Liver (tissue), 3 donors: Measurements from ENCODE around the gene PRDM1.

Experiments
- CTCF ChIP-seq: fragments of 150-350 bp; IDR thresholded peaks from 2 replicates; pipeline ENCODE4 v1.5.1; 2017; ENCODE audit warnings: improper control_type of control experiment, low read depth, low read length; ENCODE audit not compliant: missing input control
- FOXA1 ChIP-seq: IDR thresholded peaks from 2 replicates; pipeline ENCODE4 v1.6.1; 2016; ENCODE audit warnings: antibody characterized with exemption
- JUND ChIP-seq, 2 donors: IDR thresholded peaks; 2 replicates each; pipeline ENCODE4 v1.6.1; 2016; ENCODE audit warnings: antibody characterized with exemption in 2 of 2
- NR2F2 ChIP-seq: IDR thresholded peaks from 2 replicates; pipeline ENCODE4 v1.6.1; 2016; ENCODE audit warnings: antibody characterized with exemption
- TAF1 ChIP-seq: conservative IDR thresholded peaks from 2 replicates; pipeline ENCODE4 v1.6.1; 2016; ENCODE audit warnings: antibody characterized with exemption, mild to moderate bottlenecking
- TF ChIP-seq, protein P1 (sequence below): IDR thresholded peaks from 2 replicates; pipeline ENCODE4 v1.6.1; 2016; ENCODE audit warnings: antibody characterized with exemption, mild to moderate bottlenecking
- TF ChIP-seq, protein P2 (sequence below): IDR thresholded peaks from 2 replicates; pipeline ENCODE4 v1.6.1; 2016; ENCODE audit warnings: antibody characterized with exemption
- TF ChIP-seq, protein P3 (sequence below): IDR thresholded peaks from 2 replicates; pipeline ENCODE4 v1.6.1; 2016; ENCODE audit warnings: antibody characterized with exemption
- donor health status: healthy.
- donor health status: healthy.

DNA sequence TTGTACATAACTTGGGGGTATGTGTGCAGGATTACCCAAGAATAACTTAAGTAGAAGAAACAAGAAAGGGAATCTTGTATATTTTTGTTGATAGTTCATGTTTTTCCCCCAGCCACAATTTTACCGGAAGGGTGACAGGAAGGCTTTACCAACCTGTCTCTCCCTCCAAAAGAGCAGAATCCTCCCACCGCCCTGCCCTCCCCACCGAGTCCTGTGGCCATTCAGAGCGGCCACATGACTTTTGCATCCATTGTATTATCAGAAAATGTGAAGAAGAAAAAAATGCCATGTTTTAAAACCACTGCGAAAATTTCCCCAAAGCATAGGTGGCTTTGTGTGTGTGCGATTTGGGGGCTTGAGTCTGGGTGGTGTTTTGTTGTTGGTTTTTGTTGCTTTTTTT is 22.0 kb downstream of the PRDM1 start:
- TF ChIP-seq CTCF (no peak), NR2F2 (no peak), FOXA1 (no peak), JUND (IDR thresholded peaks at IDR 0.05) (no peak), TAF1 (no peak)
- TF ChIP-seq, protein P1, sequence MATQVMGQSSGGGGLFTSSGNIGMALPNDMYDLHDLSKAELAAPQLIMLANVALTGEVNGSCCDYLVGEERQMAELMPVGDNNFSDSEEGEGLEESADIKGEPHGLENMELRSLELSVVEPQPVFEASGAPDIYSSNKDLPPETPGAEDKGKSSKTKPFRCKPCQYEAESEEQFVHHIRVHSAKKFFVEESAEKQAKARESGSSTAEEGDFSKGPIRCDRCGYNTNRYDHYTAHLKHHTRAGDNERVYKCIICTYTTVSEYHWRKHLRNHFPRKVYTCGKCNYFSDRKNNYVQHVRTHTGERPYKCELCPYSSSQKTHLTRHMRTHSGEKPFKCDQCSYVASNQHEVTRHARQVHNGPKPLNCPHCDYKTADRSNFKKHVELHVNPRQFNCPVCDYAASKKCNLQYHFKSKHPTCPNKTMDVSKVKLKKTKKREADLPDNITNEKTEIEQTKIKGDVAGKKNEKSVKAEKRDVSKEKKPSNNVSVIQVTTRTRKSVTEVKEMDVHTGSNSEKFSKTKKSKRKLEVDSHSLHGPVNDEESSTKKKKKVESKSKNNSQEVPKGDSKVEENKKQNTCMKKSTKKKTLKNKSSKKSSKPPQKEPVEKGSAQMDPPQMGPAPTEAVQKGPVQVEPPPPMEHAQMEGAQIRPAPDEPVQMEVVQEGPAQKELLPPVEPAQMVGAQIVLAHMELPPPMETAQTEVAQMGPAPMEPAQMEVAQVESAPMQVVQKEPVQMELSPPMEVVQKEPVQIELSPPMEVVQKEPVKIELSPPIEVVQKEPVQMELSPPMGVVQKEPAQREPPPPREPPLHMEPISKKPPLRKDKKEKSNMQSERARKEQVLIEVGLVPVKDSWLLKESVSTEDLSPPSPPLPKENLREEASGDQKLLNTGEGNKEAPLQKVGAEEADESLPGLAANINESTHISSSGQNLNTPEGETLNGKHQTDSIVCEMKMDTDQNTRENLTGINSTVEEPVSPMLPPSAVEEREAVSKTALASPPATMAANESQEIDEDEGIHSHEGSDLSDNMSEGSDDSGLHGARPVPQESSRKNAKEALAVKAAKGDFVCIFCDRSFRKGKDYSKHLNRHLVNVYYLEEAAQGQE = no peak
- TF ChIP-seq, protein P2, sequence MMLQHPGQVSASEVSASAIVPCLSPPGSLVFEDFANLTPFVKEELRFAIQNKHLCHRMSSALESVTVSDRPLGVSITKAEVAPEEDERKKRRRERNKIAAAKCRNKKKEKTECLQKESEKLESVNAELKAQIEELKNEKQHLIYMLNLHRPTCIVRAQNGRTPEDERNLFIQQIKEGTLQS = no peak
- TF ChIP-seq, protein P3, sequence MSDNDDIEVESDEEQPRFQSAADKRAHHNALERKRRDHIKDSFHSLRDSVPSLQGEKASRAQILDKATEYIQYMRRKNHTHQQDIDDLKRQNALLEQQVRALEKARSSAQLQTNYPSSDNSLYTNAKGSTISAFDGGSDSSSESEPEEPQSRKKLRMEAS = no peak
